Suprapubic skin (tissue), 3 donors: ENCODE measurements around the gene CALD1.

Experiments
- POLR2A ChIP-seq, 2 donors: fragments of 450-650 bp; IDR thresholded peaks; one replicate each; pipeline ENCODE4 v1.6.1; 2017; ENCODE audit warnings: antibody characterized with exemption in 2 of 2, mild to moderate bottlenecking in 2 of 2, moderate library complexity in 2 of 2
- TF ChIP-seq, protein P1 (sequence below), 2 donors: fragments of 200-600 bp in 1 of 2; fragments of 450-650 bp in 1 of 2; sonication (generic) in 1 of 2; IDR thresholded peaks; one replicate each; pipeline ENCODE4 v1.5.1; 2016 to 2019; ENCODE audit warnings: antibody characterized with exemption in 2 of 2, mild to moderate bottlenecking in 1 of 2, moderate library complexity in 1 of 2

DNA sequence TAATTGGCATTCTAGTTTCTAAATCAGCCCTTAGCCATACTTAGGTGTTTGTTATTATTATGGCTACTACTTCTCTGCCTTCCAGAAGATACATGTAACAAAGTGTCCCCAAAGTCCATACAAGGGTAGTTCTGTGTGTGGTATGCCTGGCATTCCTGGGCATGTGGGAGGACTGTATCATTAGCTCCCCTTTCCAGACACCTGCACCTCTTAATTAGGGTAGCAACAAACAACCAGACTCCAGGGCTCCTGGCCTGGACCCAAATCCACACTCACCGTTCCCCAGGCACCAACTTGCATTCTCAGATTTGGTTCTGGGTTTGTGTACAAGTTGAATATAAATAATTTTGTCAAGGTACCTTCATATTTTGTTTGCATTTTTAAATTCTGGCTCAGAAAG lies 15.5 kb upstream of the CALD1 start:
- TF ChIP-seq, protein P1, sequence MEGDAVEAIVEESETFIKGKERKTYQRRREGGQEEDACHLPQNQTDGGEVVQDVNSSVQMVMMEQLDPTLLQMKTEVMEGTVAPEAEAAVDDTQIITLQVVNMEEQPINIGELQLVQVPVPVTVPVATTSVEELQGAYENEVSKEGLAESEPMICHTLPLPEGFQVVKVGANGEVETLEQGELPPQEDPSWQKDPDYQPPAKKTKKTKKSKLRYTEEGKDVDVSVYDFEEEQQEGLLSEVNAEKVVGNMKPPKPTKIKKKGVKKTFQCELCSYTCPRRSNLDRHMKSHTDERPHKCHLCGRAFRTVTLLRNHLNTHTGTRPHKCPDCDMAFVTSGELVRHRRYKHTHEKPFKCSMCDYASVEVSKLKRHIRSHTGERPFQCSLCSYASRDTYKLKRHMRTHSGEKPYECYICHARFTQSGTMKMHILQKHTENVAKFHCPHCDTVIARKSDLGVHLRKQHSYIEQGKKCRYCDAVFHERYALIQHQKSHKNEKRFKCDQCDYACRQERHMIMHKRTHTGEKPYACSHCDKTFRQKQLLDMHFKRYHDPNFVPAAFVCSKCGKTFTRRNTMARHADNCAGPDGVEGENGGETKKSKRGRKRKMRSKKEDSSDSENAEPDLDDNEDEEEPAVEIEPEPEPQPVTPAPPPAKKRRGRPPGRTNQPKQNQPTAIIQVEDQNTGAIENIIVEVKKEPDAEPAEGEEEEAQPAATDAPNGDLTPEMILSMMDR (IDR thresholded peaks at IDR 0.05) = no peak
- no peak for TF ChIP-seq POLR2A (IDR thresholded peaks at IDR 0.05)
